Stimulated activated CD4-positive, alpha-beta T cell treated with anti-CD3 and anti-CD28 coated beads, Interleukin-2, amount 100 ng/mL, for 4 hours (primary cell): ENCODE data around the gene MRM2.
A peak's percentile ranks its signal among the peaks of the same experiment; 100 is the strongest.

ENCODE experiments used
- DNase-seq: peaks from one replicate; pipeline ENCODE4 v3.0.0-alpha.2; 2020; ENCODE audit warnings: low read depth

The MRM2 gene

DNA sequence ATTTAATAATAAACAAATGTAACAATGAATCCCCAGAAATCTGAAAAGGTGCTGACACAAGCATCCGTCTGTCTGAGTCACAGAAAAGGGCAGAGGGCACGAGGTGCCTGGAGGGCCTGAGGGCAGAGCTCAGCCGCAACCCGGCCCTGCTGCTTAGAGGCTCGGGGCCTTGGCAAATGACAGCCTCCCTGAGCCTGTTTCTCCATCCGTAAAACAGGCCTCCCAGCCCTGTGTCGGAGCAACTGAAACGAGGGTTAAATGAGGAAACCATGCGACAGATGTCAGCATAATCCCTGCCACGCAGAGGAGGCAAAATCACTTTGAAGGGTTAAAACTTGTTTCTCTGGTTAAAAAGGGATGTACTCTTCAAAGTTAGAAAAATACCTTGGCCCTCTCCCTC is 24.9 kb upstream of the MRM2 start:
- no peak for DNase-seq

DNA sequence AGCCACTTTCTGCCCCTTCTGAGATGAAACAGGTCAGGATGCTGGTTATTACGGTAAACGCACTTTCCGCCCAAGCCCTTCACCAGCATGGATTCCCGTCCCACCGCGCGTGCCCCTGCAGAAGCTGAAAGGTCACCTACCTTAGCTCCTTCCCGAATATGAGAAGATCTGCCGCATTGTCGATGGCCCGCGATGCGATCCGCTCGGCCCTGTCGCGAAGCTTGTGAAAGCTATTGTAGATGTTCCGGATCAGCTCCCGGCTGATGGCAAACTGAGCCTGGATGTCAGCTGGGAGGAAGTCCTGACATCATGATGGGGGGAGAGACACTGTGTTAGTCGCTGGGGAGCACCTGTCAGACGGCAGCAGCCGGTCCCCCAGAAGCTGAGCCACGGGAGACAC is 22.2 kb upstream of the MRM2 start:
- no peak for DNase-seq

DNA sequence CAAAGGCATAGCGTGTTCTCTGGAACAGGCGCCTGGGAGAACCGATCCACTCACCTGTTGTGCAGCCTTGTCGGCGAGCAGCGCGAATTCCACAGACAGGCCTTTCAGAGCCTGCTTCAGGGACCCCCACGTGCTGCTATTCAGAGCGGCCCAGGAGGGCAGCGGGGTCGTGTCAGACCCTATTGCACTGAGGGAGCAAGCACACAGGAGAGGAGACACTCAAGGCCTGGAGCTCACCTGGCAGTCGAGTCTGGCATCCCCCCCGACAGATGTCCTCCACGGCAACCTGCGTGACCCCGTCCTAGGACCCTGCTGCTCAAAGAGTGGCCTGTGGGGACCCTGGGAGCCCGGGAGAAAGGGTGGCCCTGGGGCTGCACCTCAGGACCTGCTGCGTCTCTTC is 21.2 kb upstream of the MRM2 start:
- no peak for DNase-seq

DNA sequence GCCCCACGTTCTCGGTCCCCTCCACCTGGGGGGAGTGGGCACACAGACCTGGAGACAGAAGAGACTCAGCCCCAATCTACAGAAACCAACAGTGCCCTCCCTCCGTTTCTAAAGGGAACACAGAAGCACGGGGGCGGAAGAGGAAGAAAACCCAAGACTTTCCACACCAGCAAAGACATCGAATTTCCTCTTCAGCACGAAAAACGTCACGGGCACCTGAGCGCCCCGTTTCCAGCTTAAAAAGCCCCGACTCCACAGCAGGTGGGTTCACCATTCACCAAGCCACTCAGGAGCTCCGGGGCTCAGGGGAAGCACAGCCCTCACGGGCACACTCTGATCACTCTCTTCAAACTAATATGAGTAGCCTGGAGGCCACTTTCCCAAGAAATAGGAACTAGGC is 19.6 kb upstream of the MRM2 start:
- peak; percentile 44 for DNase-seq

DNA sequence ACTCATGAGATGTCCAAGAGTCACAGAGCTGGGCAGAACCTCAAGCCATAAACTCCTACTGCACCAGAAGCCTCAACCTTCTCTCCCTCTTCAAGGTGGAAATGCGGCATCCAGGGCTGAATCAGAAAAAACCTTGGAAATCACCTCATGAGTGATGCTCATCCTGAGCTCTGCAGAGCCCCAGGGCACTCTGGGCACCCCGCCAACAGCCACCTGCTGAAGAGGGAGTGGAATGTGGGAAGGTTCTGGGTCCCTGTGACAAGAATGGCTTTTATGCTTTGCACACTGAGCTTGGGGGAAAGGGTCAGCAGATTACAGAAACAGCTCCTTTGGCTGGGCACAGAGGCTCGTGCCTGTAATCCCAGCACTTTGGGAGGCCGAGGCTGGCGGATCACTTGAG is 18.8 kb upstream of the MRM2 start:
- DNase-seq = no peak

DNA sequence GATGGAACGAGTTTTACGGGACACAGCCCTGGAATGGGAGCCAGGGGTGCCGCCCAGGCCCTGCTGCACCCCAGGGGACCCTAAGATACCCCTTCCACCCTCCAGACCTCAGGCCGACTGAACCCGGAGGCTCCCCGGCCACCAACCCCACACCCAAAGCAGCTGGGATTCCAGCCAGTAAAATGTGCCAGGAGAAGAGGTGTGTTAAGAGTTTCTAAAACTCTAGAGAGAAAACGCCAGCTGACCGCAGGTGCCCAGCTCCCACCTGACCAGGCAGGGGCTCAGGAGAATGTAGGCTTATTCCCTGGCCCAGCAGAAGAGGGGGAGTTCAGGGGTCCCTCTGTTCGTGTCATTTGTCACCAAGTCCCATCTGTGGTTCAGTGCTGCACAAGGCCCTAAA is 17.5 kb upstream of the MRM2 start:
- DNase-seq = no peak

DNA sequence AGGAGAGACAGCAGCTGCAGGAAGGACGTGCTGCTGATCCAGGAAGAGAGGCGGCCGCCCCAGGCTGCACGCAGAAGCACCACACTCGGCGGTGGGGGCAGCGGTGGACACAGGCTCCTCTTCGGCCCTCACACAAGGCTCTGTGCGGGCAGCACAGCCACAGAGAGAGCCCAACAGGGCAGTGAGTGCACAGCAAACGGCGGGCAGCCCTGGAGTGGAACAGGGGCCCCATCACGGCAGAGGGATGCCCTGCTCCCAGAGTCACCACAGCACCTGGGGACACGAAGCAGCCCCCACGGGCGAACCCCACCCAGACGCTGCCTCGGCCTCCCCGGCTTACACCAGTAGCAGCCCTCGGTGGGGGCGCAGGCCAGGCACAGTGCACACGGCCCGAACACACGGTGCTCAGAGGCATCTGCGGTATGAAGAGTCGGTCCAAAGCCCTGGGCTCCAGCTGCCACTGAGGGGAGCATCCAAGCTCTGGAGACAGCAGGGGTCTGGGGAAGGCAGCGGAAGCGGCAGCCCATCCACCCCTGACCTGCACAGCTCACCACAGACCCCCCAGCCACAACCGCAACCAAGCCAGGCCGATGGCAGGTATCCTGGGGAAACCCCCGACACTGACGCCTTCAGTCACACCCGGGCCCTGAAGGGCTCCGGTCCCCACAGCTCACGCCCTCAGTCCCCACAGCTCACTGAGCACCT is 16.8 kb upstream of the MRM2 start:
- no peak for DNase-seq

DNA sequence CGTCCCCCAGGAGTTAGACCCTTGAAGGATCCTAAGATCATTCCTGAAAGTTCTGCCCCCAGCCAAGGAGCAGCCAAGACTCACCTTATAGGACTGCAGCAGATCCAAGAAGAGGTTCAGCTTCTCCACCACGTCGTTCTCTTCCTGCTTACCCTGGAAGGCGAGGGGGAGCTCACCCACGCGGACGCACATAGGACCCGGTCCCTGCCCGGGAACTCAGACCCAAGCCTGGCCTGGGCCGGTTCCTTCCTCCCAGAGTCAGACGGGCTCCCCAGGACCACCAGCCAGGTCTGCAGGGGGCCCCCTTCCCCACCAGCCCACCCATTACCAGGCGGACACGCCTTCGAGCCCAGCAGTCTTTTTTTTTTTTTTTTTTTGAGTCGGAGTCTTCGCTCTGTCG is 15.6 kb upstream of the MRM2 start:
- no peak for DNase-seq

DNA sequence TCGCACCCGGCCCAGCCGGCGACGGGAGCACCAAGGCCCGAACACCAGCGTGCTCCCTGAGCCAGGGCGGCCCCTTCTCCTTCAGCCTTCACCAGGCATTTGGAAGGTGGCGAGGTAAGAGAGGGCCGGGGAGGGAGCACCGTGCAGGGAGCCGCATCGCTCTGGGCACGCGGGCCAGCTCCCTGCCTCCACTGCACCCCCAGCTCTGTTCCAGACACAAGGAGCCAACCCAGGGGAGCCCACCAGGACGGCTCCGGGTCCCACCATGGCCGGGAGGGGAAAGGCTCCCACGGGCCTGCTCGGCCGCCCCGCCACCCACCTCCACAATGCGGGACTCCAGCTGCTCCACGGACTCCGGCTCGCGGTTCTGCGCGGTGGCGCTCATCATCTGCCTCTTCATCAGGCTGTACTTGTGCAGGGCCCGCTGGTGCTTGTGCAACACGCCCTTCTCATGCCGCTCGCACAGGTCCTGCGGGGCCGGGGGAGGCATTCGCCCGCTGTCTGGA is 15.1 kb upstream of the MRM2 start:
- no peak for DNase-seq

DNA sequence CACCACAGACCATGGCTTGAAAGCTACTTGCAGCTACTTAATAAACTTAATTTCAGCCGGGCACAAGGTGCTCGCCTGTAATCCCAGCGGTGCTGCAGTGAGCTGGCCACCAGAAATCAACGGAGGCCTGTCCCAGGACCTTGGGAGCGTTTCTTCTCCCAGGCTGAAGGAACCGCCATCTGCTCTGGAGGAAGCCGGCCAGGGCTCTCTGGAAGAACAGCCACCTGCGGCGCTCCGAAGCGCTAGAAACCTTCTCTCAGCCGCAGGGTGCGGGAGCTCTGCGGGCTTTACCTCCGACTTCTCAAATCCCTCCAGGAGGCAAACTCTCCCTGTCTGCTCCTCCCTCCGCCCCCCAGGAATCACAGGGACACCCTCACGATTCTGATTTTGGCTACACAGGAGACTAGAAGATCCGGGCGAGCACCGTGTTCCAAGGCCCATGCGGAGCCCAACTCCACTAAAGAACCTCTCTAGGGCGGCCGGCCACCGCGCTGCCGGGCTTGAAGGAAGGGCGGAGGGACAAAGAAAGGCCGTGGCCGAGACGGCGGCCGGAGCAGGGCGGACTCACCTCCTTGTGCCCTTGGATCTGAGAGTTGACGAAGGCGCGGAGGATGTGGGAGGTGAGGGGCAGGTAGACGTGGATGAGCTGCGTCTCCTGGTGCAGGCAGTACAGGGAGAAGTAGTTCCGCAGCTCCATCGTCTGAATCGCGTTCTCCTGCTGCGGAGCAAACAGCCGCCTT is 14.5 kb upstream of the MRM2 start:
- no peak for DNase-seq

DNA sequence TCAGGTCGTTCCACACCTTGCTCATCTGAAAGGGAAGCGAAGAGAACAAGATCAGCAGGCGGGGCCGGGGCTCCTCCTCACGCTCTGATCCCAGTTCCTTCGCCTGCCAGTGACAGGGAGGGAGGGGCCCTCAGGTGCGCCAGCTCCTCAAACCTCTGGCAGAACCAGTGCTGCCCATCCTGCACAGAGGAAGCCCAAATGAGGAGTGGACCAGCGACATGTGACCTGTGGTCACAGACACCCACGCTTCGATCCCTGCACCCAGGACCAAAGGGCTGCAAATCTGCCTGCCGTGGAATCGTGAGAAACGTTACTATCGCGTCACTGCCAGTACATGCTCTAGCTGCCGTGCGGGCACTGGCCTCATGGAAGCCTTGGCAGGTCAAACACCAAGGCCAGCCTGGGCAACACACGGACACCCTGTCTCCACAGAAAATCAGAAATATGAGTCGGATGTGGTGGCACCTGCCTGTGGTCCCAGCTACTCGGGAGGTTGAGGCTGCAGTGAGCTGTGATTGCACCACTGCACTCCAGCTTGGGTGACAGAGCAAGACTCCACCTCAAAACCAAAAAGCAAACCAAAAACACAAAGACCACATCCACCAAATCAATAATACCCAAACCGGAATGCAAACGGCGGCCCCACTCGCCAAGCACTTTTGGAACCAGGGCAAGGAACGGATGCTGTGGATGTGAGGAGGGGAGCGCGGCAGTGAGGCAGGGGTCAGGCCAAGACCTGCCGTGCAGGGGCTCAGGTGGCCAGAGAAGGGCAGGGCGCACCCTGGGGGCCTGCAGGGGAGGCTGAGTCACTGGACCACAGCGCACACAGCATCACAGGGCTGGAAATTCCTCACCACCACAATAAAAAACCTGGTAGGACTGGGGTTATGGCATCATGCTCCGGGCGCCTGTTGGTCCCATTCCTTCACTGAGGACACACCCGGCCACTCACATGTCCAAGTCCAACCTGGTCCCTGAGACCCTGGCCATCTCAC is 13.4 kb upstream of the MRM2 start:
- DNase-seq = no peak

DNA sequence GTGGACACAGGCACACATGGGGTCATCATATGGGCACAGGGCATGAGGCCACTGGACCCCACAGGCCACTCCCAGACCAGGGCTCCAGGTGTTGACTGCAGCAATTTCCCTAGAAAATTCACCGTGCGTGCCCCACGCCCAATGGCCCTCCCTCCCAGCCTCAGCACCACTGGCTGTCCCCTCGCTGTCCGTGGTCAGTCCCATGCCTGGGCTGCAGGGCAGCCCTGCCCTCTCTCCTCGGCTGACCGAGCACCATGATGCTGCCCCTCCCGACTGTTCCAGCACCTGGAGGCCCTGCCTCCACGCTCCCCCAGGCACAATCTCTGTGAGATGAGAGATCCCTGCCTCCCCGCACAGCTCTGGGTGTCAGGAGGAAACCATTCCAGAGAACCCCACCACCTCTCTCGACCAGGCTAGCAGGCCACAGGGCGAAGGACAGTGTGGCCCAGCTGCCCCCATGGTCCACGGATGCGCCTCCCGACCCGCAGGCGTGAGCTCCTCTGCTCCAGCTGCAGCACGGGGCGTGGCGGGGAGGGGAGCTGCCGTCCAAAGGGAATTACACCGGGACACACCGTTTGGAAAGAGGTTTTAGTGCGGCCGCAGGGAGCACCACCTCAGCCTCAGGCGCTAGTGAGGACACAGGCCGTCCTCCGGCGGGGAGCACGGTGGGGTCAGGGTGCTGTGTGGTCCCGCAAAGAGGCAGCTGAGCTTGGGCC is 12.6 kb upstream of the MRM2 start:
- no peak for DNase-seq

DNA sequence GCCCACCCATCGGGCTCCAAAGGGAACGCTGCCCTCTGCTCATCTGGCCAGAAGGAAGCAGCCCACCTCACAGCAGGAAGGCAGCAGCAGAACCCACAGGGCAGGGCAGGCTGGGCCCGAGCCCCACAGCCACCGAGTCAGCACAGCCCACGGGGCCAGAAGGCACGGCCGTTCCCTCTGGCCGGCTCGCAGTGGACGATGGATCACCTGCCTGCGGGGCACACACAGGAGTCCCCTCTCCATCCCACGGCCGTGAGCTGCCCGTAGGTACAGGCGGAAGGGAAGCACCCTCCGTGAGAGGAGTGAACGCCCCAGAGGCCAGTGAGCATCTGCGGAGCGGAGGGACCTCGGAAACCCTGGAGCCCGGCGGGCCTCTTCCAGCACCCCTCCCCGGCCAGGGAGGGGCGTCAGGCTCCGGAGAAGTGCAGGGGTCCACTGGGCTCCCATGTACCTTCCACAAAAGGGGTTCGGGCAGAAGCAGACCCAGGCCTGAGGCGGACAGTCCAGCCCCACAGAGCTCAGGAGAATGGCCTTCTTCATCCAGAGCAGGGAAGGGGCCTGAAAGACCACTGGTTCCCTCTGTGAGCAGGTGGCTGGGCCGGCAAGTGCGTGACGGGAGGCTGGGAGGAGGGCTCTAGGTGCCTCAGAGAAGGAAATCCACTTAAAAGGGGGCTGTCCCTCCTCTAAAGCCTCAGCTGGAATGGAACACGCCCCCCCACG is 11.7 kb upstream of the MRM2 start:
- DNase-seq = no peak

DNA sequence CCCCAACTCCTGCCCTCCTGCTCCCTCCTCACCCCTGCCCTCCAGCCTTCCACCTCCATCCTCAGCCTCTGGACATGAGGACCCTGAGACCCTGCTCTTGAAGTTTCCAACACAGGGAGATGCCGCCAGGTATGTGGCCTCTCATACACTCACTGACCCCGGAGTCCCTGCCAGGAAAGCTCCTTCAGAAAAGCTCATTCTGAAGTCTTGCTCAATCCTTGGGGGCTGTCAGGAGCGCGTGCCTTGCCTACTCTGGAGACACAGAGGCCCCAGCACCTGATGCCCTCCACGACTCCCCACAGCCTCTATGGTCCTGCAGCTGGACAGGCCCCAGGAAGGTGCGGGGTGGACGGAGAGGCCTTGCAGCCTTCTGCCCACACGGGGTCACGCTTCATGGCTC is 11.0 kb upstream of the MRM2 start:
- DNase-seq = no peak

DNA sequence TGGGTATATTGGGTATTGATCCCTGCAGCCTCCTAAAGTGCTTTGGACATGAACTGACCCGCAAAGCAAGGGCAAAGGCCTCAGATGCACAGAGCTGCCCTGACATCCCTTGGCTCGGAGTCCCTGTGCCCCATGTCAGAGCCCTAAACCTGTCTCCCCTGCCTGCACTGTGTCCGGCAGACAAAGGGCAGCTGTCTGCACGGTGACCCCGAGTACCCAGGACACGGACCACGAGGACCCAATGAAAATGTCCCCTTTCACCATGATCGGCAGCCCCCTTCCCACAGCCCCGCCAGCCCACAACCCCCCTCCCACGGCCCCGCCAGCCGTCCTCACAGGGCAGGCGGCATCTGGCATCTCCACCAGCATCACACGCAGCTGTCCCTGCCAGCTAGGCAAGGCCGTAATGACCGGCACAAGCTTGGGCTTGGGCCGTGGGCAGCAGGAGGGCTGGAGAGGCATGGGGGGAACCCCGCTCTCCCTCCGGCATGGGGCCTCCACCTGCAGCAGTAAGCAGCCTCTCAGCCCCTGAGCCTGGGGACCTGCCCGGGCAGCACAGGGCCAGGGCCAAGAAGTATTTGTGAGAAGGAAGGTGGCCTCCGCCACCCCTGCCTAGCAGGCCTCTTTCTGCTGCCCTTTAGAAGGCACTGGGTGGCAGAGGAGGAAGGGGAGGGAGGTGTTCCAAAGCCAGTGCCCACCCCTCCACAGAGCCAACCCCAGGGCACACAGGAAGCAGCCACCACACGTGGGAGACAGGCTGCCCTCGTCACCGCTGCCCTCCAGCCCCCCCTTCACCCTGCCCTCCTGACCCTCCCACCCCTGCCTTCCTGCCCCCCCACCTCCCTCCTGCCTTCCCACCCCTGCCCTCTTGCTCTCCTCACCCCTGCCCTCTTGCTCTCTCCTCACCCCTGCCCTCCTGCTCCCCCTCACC is 10.1 kb upstream of the MRM2 start:
- DNase-seq = no peak

DNA sequence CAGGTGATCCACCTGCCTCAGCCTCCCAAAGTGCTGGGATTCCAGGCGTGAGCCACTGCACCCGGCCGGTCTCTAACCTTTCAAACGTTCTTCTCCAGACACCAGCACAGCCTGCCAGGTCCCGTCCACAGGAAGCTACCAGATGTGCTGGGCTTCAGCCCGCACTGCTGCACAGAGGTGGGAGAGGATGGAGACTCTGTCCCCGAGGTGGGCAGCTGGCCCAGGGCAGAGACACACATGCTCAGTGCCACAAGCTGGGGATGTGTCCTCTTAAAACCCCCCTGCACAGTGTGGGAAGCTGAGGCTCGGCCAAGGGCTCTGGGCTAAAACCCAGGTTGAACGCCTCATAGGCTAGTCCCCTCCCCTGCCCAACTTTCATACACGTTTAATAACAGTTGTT is 9.4 kb upstream of the MRM2 start:
- no peak for DNase-seq

DNA sequence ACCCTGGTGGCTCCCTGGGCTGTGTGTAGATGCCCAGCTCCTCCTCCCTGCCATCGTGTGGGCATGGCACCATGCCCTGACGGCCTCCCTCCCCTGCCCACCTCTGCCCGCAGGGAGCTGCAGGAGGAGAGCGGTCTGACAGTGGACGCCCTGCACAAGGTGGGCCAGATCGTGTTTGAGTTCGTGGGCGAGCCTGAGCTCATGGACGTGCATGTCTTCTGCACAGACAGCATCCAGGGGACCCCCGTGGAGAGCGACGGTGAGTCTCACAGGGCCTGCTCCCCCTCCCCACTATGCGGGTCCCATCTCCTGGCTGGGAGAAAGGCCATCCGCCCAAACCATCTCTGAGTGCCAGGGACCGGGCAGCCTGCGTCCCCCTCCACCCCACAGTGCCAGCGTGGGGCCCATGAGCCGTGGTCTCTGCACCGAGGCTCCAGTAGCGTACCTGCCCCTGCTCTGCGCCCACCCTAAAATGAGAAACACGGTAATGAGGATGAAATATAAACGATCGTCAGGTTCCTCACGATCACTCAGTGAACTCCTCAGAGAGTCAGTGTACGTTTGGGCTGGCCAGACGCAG is 7.8 kb upstream of the MRM2 start:
- no peak for DNase-seq

DNA sequence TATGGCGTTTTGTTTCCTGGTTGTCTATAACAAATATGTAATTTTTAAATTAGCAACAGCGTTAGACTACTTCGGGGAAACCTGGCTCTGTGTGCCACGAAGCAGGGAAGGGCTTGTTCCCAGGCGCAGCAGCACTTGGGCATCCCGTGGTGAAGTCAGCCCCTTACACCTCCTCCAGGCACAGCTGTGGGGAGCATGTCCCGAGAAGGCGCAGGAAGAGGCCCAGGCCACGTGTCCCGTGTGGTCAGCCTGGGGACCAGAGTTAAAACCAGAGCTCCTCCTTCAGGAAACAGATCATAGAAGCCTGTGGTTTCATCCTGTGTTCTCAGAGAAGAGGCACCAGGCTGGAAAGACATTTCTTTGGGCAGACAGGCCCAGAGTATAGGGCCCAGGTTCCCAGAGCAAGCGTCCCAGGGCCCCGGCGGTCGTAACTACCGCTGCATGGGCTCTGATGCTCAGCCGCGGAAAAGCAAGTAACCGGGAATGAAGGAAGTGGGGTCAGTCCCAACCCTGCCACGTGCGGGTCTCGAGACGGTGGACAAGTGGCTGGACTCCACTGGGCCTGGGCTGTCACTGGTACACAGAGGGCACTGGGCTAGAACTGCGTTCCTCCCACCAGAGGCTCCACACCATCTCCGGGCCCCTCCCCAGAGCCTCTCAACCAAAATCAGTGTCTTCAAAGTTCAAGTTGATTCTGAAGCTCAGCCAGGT is 7.1 kb upstream of the MRM2 start:
- DNase-seq = no peak
